SU-DHL-6 (cell line): Measurements from ENCODE around the gene ATP6V0B.

Experiments
- EZH2phosphoT487 ChIP-seq: fragments of 200-600 bp; sonication (generic), shearing (Covaris generic); conservative IDR thresholded peaks from 2 replicates; pipeline ENCODE4 v1.6.1; 2018; ENCODE audit warnings: mild to moderate bottlenecking, antibody characterized with exemption, low read length, moderate library complexity, mixed read lengths
- TF ChIP-seq, protein P1 (sequence below): fragments of 200-600 bp; sonication (generic); IDR thresholded peaks from one replicate; pipeline ENCODE4 v1.5.1; 2017; ENCODE audit warnings: antibody characterized with exemption, mild to moderate bottlenecking, low read length, moderate library complexity; ENCODE audit not compliant: insufficient read depth, poor library complexity, severe bottlenecking

DNA sequence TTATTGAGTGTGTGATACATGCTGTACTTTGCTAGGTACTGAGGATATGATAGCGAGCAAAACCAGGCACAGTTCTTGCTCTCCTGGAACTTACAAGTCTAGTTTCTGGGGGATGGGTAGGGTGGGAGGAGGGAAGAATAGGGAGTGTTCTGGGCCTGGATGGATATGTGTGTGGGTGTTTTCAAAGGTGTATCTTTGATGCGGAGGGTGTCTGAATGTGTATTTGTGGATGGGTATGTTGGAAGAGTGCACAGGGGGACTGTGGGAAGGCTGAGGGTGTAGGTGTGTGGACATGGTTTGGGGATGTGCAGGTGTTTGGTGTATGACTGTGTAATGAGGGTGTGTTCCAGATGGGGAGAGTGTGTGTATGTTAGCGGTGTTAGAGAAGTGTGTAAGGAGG, 9.4 kb upstream of the ATP6V0B start:
- TF ChIP-seq, protein P1, sequence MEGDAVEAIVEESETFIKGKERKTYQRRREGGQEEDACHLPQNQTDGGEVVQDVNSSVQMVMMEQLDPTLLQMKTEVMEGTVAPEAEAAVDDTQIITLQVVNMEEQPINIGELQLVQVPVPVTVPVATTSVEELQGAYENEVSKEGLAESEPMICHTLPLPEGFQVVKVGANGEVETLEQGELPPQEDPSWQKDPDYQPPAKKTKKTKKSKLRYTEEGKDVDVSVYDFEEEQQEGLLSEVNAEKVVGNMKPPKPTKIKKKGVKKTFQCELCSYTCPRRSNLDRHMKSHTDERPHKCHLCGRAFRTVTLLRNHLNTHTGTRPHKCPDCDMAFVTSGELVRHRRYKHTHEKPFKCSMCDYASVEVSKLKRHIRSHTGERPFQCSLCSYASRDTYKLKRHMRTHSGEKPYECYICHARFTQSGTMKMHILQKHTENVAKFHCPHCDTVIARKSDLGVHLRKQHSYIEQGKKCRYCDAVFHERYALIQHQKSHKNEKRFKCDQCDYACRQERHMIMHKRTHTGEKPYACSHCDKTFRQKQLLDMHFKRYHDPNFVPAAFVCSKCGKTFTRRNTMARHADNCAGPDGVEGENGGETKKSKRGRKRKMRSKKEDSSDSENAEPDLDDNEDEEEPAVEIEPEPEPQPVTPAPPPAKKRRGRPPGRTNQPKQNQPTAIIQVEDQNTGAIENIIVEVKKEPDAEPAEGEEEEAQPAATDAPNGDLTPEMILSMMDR, result no peak
- no peak for TF ChIP-seq EZH2phosphoT487
